ENCODE results near the gene AP3B1. TPM values are rescaled to one million over a fixed set of nuclear protein-coding genes. Genes with fewer than 3 reads are reported as not detected.
"Not testable (repeated sequence)": the region's sequence is repeated elsewhere in the genome, so short reads cannot be mapped to it uniquely, and the experiment has no call there.

AP3B1 gene
- polyA plus RNA-seq, 3 donors, result 14.6 to 19.3 (median 17.1) TPM

GRCh38 chr5:78112931-78113330 is 181.6 kb downstream of the AP3B1 start:
- 88 to 94% (median 94%) methylated on average over 10 of the region's 10 CpGs for WGBS, 3 donors

GRCh38 chr5:78109891-78110324 is 184.6 kb downstream of the AP3B1 start:
- 90 to 97% (median 94%) methylated on average over 3 of the region's 3 CpGs for WGBS, 3 donors

More at GRCh38 chr5:78112931-78113330, 181.6 kb downstream of the AP3B1 start:
- H3K27ac ChIP-seq (ENCODE audit: low read depth, low read length), result no peak overlapping the region

GRCh38 chr5:78108564-78108963 is 185.9 kb downstream of the AP3B1 start:
- 91 to 94% (median 93%) methylated on average over 3 of the region's 3 CpGs for WGBS, 3 donors
- H3K27ac ChIP-seq (ENCODE audit: low read depth, low read length), result no peak overlapping the region

More at GRCh38 chr5:78109891-78110324, 184.6 kb downstream of the AP3B1 start:
- no peak overlapping the region for H3K27ac ChIP-seq (ENCODE audit: low read depth, low read length)

GRCh38 chr5:78103232-78103918 is 191.1 kb downstream of the AP3B1 start:
- H3K27ac ChIP-seq (ENCODE audit: low read depth, low read length), result no peak overlapping the region
- 85 to 91% (median 85%) methylated on average over 4 of the region's 4 CpGs for WGBS, 3 donors

- H3K27ac ChIP-seq (ENCODE audit: low read depth, low read length), result no peak overlapping the region
These were observed 192.0 kb downstream of the AP3B1 start for GRCh38 chr5:78102500-78102899.

- no peak overlapping the region for H3K27ac ChIP-seq (ENCODE audit: low read depth, low read length)
These were observed 199.4 kb downstream of the AP3B1 start for GRCh38 chr5:78095125-78095524.

- 95 to 97% (median 97%) methylated on average over 1 of the region's 1 CpG for WGBS, 3 donors
- no peak overlapping the region for H3K27ac ChIP-seq (ENCODE audit: low read depth, low read length)
These were observed 204.5 kb downstream of the AP3B1 start for GRCh38 chr5:78090002-78090401.

GRCh38 chr5:78078858-78079257 is 215.6 kb downstream of the AP3B1 start:
- H3K27ac ChIP-seq (ENCODE audit: low read depth, low read length), result no peak overlapping the region

- no peak overlapping the region for H3K27ac ChIP-seq (ENCODE audit: low read depth, low read length)
- WGBS, 3 donors, result 99% methylated on average over 4 of the region's 4 CpGs
These were observed 217.0 kb downstream of the AP3B1 start for GRCh38 chr5:78077369-78078068.

GRCh38 chr5:78076351-78076750 is 218.1 kb downstream of the AP3B1 start:
- WGBS, 3 donors, result 82 to 90% (median 88%) methylated on average over 2 of the region's 2 CpGs
- H3K27ac ChIP-seq (ENCODE audit: low read depth, low read length), result no peak overlapping the region

- no peak overlapping the region for H3K27ac ChIP-seq (ENCODE audit: low read depth, low read length)
- 90 to 96% (median 94%) methylated on average over 3 of the region's 3 CpGs for WGBS, 3 donors
These were observed 219.2 kb downstream of the AP3B1 start for GRCh38 chr5:78075301-78075700.

GRCh38 chr5:78070691-78071090 is 223.8 kb downstream of the AP3B1 start:
- H3K27ac ChIP-seq (ENCODE audit: low read depth, low read length), result not testable (repeated sequence)
- WGBS, 3 donors, result 82 to 96% (median 87%) methylated on average over 4 of the region's 4 CpGs

GRCh38 chr5:78067581-78067980 is 226.9 kb downstream of the AP3B1 start:
- not testable (repeated sequence) for H3K27ac ChIP-seq (ENCODE audit: low read depth, low read length)
- WGBS, 3 donors, result 91 to 96% (median 94%) methylated on average over 3 of the region's 3 CpGs

- not testable (repeated sequence) for H3K27ac ChIP-seq (ENCODE audit: low read depth, low read length)
- 98 to 99% (median 98%) methylated on average over 5 of the region's 5 CpGs for WGBS, 3 donors
These were observed 227.8 kb downstream of the AP3B1 start for GRCh38 chr5:78066722-78067121.

GRCh38 chr5:78065663-78066062 is 228.8 kb downstream of the AP3B1 start:
- 91 to 98% (median 94%) methylated on average over 5 of the region's 5 CpGs for WGBS, 3 donors
- H3K27ac ChIP-seq (ENCODE audit: low read depth, low read length), result no peak overlapping the region

GRCh38 chr5:78064941-78065472 is 229.5 kb downstream of the AP3B1 start:
- no peak overlapping the region for H3K27ac ChIP-seq (ENCODE audit: low read depth, low read length)
- WGBS, 3 donors, result 85 to 95% (median 87%) methylated on average over 12 of the region's 12 CpGs

GRCh38 chr5:78063495-78063894 is 231.0 kb downstream of the AP3B1 start:
- no peak overlapping the region for H3K27ac ChIP-seq (ENCODE audit: low read depth, low read length)
- WGBS, 3 donors, result 97 to 99% (median 98%) methylated on average over 2 of the region's 2 CpGs

- WGBS, 3 donors, result 90 to 92% (median 91%) methylated on average over 4 of the region's 4 CpGs
- no peak overlapping the region for H3K27ac ChIP-seq (ENCODE audit: low read depth, low read length)
These were observed 231.9 kb downstream of the AP3B1 start for GRCh38 chr5:78062645-78063044.

GRCh38 chr5:78060421-78060820 is 234.1 kb downstream of the AP3B1 start:
- WGBS, 3 donors, result 51 to 83% (median 78%) methylated on average over 3 of the region's 3 CpGs

GRCh38 chr5:78058625-78059024 is 235.9 kb downstream of the AP3B1 start:
- 95 to 97% (median 96%) methylated on average over 2 of the region's 2 CpGs for WGBS, 3 donors
- H3K27ac ChIP-seq (ENCODE audit: low read depth, low read length), result no peak overlapping the region

More at GRCh38 chr5:78060421-78060820, 234.1 kb downstream of the AP3B1 start:
- no peak overlapping the region for H3K27ac ChIP-seq (ENCODE audit: low read depth, low read length)

Data from adipose tissue (tissue), 3 donors.